Measurements from ENCODE around the gene SIPA1L3. TPM values are rescaled to one million over a fixed set of nuclear protein-coding genes. Genes with fewer than 3 reads are reported as not detected.

SIPA1L3 gene
- total RNA-seq, 2 experiments from 2014 or later = 8.9 to 9.8 TPM

DNA sequence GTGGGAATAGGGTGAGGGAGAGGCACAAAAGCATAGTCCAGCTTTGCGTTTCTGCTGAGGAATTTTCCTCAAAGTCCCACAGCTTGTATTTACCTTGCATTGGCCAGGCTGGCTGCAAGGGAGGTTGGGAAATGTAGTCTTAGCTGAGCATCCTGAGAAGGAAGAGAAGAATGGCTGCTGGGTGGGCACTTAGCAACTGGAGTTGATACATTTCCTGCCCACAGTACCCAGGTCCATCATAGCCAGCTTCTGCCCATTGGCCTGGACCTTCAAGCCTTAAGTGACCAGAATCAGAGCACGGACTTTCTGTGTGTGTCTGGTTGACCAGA is 112.4 kb downstream of the SIPA1L3 start:
- Mint-ChIP-seq H3K4me1 (ENCODE audit: low read depth) (no peaks in the 10 kb centered on the region), H3K4me3 (no peak overlapping the region), H3K9me3 (no peaks in the 10 kb centered on the region), H3K27me3 (no peaks in the 10 kb centered on the region), H3K27ac (no peak overlapping the region), H3K36me3 (ENCODE audit: low read depth) (no peaks in the 10 kb centered on the region)
- ATAC-seq (no peak), DNase-seq (no peak)
- intact Hi-C loops (cut with micrococcal nuclease) = no loop called here
- POLR2A ChIA-PET = no interaction called here
- TF ChIP-seq, protein P1, sequence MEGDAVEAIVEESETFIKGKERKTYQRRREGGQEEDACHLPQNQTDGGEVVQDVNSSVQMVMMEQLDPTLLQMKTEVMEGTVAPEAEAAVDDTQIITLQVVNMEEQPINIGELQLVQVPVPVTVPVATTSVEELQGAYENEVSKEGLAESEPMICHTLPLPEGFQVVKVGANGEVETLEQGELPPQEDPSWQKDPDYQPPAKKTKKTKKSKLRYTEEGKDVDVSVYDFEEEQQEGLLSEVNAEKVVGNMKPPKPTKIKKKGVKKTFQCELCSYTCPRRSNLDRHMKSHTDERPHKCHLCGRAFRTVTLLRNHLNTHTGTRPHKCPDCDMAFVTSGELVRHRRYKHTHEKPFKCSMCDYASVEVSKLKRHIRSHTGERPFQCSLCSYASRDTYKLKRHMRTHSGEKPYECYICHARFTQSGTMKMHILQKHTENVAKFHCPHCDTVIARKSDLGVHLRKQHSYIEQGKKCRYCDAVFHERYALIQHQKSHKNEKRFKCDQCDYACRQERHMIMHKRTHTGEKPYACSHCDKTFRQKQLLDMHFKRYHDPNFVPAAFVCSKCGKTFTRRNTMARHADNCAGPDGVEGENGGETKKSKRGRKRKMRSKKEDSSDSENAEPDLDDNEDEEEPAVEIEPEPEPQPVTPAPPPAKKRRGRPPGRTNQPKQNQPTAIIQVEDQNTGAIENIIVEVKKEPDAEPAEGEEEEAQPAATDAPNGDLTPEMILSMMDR (IDR thresholded peaks at IDR 0.05) = no peak
- CTCF ChIA-PET = interaction anchor here (0.6 to 0.7 kb wide), 2 partner anchors 12 to 123 kb away, joined by 3 to 4 read pairs; no protein-coding TSS in a partner anchor

DNA sequence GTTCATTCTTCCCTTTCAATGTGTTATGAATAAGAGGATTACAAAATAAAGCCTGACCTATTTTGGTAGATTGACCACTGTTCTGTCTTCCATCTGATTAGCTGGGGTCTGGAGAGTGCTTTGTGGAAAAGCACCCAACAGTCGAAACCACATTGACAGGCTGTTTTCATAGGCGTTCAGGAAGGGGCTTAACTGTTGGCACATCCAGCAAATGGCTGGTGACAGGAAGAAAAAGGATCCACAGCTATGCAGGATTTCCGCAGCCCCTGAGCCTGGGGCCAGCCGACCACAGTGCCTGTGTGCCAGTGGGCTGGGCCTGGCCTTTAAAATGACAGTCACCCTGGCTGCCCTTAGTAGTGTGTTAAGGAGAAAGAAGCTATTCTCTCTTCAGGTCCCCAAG is 113.3 kb downstream of the SIPA1L3 start:
- Mint-ChIP-seq H3K27ac (no peak overlapping the region), H3K4me1 (ENCODE audit: low read depth) (no peaks in the 10 kb centered on the region), H3K9me3 (no peaks in the 10 kb centered on the region), H3K27me3 (no peaks in the 10 kb centered on the region), H3K4me3 (no peak overlapping the region), H3K36me3 (ENCODE audit: low read depth) (no peaks in the 10 kb centered on the region)
- DNase-seq (no peak), ATAC-seq (no peak)
- intact Hi-C loops (cut with micrococcal nuclease) = no loop called here
- TF ChIP-seq, protein P1 (IDR thresholded peaks at IDR 0.05) = no peak
- POLR2A ChIA-PET = no interaction called here
- CTCF ChIA-PET = interaction anchor here (1.0 kb wide), 1 partner anchor 118 kb away, joined by 3 read pairs; no protein-coding TSS in a partner anchor

DNA sequence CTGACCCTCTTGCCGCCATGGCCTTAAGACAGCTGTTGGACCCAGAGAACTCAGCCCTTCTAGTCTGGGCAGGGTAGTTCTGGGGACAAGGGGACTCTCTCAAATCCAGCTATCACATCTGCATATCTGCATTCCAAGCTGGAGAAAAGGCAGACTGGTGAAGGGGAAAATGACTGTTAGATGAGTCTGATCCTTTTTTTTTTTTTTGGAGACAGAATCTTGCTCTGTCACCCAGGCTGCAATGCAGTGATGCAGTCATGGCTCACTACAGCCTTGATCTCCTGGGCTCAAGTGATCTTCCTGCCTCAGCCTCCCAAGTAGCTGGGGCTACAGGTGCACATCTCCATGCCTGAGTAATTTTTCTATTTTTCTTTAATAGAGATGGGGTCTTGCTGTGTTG is 114.3 kb downstream of the SIPA1L3 start:
- no peak overlapping the region for H3K4me3 Mint-ChIP-seq
- H3K27me3 Mint-ChIP-seq = no peaks in the 10 kb centered on the region
- DNase-seq = no peak
- H3K36me3 Mint-ChIP-seq (ENCODE audit: low read depth) = no peaks in the 10 kb centered on the region
- CTCF ChIA-PET = interaction anchor here (1.0 kb wide), 1 partner anchor 119 kb away, joined by 3 read pairs; no protein-coding TSS in a partner anchor
- no peak overlapping the region for H3K27ac Mint-ChIP-seq
- TF ChIP-seq, protein P1 (IDR thresholded peaks at IDR 0.05) = no peak
- no peaks in the 10 kb centered on the region for H3K9me3 Mint-ChIP-seq
- POLR2A ChIA-PET = no interaction called here
- intact Hi-C loops (cut with micrococcal nuclease) = no loop called here
- H3K4me1 Mint-ChIP-seq (ENCODE audit: low read depth) = no peaks in the 10 kb centered on the region
- ATAC-seq = no peak

DNA sequence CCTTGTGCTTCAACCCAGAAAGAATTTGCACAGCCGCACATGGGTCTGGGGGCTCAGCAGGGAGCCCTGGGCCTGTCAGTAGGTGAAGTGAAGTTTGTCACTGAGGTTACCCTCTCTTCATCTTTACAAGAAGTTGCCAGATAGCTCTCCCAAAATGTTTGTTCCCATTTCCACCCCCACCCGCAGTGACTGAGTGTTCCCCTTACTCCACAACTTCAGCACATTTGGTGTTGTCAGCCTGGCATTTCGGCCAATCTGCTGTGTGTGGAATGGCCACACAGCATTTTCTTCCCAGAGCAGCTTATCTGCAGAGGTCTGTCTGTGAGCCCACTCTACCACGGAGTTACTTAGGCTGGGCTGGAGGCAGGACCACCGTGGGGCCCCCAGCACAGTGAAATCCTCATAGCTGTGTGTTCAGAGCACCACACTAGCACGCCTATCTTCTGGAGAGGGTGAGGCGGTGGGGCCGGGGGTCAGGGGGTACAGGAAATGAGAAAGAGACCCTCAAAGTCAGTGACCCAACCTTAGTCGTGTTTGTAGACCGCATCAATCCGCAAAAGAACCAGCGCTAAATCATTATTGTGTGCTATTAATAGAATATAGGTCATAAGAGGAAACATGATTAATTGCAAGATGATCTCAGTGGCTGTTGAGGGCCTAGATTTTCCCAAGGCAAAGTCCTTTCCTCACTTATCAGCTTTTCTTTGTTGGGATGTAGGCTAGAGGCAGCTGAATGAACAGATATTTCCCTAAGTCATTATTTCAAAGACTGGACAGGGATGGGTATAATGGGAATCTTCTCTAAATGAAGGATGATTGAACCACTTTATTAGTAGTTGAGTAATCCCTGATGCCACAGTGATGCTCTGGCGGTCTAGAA is 116.0 kb downstream of the SIPA1L3 start:
- ATAC-seq (no peak), DNase-seq (no peak)
- Mint-ChIP-seq H3K4me1 (ENCODE audit: low read depth) (no peaks in the 10 kb centered on the region), H3K27ac (no peak overlapping the region), H3K36me3 (ENCODE audit: low read depth) (no peaks in the 10 kb centered on the region), H3K9me3 (no peaks in the 10 kb centered on the region), H3K4me3 (no peak overlapping the region), H3K27me3 (no peaks in the 10 kb centered on the region)
- TF ChIP-seq, protein P1 (IDR thresholded peaks at IDR 0.05) = no peak
- ChIA-PET POLR2A (interaction anchor here (1.0 kb wide), 1 partner anchor 10 kb away, joined by 3 read pairs; no protein-coding TSS in a partner anchor), CTCF (no interaction called here)
- intact Hi-C loops (cut with micrococcal nuclease) = no loop called here

Measured in activated CD8-positive, alpha-beta T cell treated with anti-CD3 and anti-CD28 coated beads for 36 hours (primary cell).